ENCODE measurements around the gene RYR2. TPM values are rescaled to one million over a fixed set of nuclear protein-coding genes. Genes with fewer than 3 reads are reported as not detected.
"Not testable (repeated sequence)": the region's sequence is repeated elsewhere in the genome, so short reads cannot be mapped to it uniquely, and the experiment has no call there.

RYR2 gene
- total RNA-seq, 3 donors from 2014 or later = 0.16 to 0.59 (median 0.33) TPM

- no peaks in the 10 kb centered on the region for H3K4me1 ChIP-seq
- TF ChIP-seq CTCF (IDR thresholded peaks at IDR 0.05) = no peak
- no peak for TF ChIP-seq POLR2A (IDR thresholded peaks at IDR 0.05)
- TF ChIP-seq POLR2AphosphoS5 (IDR thresholded peaks at IDR 0.05) = no peak
- H3K4me3 ChIP-seq = no peak overlapping the region
- no peak overlapping the region for H3K27ac ChIP-seq
- H3K9me3 ChIP-seq = no peaks in the 10 kb centered on the region
- H3K36me3 ChIP-seq = no peaks in the 10 kb centered on the region
- no peaks in the 10 kb centered on the region for H3K27me3 ChIP-seq
- DNase-seq (ENCODE audit: low spot score in 2 of 2) = no peak
- intact Hi-C loops (cut with DNase I; ENCODE audit: low total_unique reads) = no loop called here
Measured at GRCh38 chr1:237811633-237812032, 769.6 kb downstream of the RYR2 start.

GRCh38 chr1:237812061-237812460 lies 770.1 kb downstream of the RYR2 start:
- TF ChIP-seq POLR2A (IDR thresholded peaks at IDR 0.05) = no peak
- no peak for TF ChIP-seq CTCF (IDR thresholded peaks at IDR 0.05)
- TF ChIP-seq POLR2AphosphoS5 (IDR thresholded peaks at IDR 0.05) = no peak
- Histone ChIP-seq H3K36me3 (no peaks in the 10 kb centered on the region), H3K9me3 (no peaks in the 10 kb centered on the region), H3K27me3 (no peaks in the 10 kb centered on the region), H3K4me3 (no peak overlapping the region), H3K4me1 (no peaks in the 10 kb centered on the region), H3K27ac (no peak overlapping the region)
- DNase-seq (ENCODE audit: low spot score in 2 of 2) = no peak
- intact Hi-C loops (cut with DNase I; ENCODE audit: low total_unique reads) = no loop called here

DNA sequence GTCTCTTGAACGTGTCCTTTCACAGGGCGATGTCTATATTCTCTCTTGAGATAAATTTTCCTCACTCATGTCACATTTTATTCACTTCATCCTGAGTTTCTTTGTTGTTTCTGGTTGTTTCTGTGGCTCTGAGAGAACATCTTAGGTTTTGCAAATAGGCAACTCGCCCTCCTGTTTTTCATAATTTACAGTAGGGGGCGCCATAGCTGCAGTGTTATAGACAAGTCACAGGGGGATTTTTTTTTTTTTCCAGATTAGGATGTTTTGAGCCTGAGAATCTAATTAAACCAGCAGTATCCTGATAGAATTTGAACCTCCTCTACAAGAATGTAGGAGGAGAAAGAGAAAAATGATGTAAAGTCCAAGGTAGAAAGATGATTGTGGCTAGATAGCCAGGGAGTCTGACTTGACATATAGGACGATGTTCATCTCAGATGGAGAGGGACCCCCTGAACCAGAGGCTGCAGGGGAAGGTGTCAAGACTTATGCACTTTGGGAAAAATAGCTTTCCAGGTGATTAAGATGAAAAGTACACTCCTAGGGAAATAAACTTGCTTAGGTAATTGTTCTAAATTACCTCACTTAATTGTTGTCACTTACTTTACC lies 772.4 kb downstream of the RYR2 start:
- no peak for DNase-seq (ENCODE audit: low spot score in 2 of 2)
- H3K4me3 ChIP-seq = no peak overlapping the region
- no peaks in the 10 kb centered on the region for H3K36me3 ChIP-seq
- intact Hi-C loops (cut with DNase I; ENCODE audit: low total_unique reads) = no loop called here
- no peaks in the 10 kb centered on the region for H3K27me3 ChIP-seq
- no peaks in the 10 kb centered on the region for H3K4me1 ChIP-seq
- H3K27ac ChIP-seq = no peak overlapping the region
- H3K9me3 ChIP-seq = no peaks in the 10 kb centered on the region
- TF ChIP-seq CTCF (IDR thresholded peaks at IDR 0.05) (no peak), POLR2AphosphoS5 (IDR thresholded peaks at IDR 0.05) (no peak), POLR2A (IDR thresholded peaks at IDR 0.05) (no peak)

- intact Hi-C loops (cut with DNase I; ENCODE audit: low total_unique reads) = no loop called here
- H3K9me3 ChIP-seq = no peaks in the 10 kb centered on the region
- no peak overlapping the region for H3K4me3 ChIP-seq
- no peak for TF ChIP-seq CTCF (IDR thresholded peaks at IDR 0.05)
- TF ChIP-seq POLR2A (IDR thresholded peaks at IDR 0.05) = no peak
- no peak for TF ChIP-seq POLR2AphosphoS5 (IDR thresholded peaks at IDR 0.05)
- H3K27ac ChIP-seq = no peak overlapping the region
- no peaks in the 10 kb centered on the region for H3K36me3 ChIP-seq
- H3K27me3 ChIP-seq = no peaks in the 10 kb centered on the region
- no peaks in the 10 kb centered on the region for H3K4me1 ChIP-seq
- DNase-seq (ENCODE audit: low spot score in 2 of 2) = no peak
Measured at GRCh38 chr1:237817277-237817676, 775.3 kb downstream of the RYR2 start.

- H3K4me1 ChIP-seq; H3K9me3 ChIP-seq; DNase-seq (ENCODE audit: low spot score in 2 of 2); H3K4me3 ChIP-seq; H3K27me3 ChIP-seq; H3K27ac ChIP-seq; intact Hi-C loops (cut with DNase I; ENCODE audit: low total_unique reads); H3K36me3 ChIP-seq: not testable (repeated sequence)
Measured at GRCh38 chr1:237820634-237821033, 778.6 kb downstream of the RYR2 start.

- H3K36me3 ChIP-seq = no peaks in the 10 kb centered on the region
- no peak overlapping the region for H3K27ac ChIP-seq
- DNase-seq (ENCODE audit: low spot score in 2 of 2) = no peak
- no peaks in the 10 kb centered on the region for H3K4me1 ChIP-seq
- no peaks in the 10 kb centered on the region for H3K27me3 ChIP-seq
- H3K9me3 ChIP-seq = no peaks in the 10 kb centered on the region
- no peak for TF ChIP-seq CTCF (IDR thresholded peaks at IDR 0.05)
- TF ChIP-seq POLR2A (IDR thresholded peaks at IDR 0.05) = no peak
- intact Hi-C loops (cut with DNase I; ENCODE audit: low total_unique reads) = no loop called here
- no peak overlapping the region for H3K4me3 ChIP-seq
Measured at GRCh38 chr1:237832858-237833257, 790.9 kb downstream of the RYR2 start.

Measured in breast epithelium (tissue), 4 donors.